Liver (tissue), 9 donors: ENCODE measurements around the gene SPRYD4. TPM values are rescaled to one million over a fixed set of nuclear protein-coding genes. Genes with fewer than 3 reads are reported as not detected.
A peak's percentile ranks its signal among the peaks of the same experiment; 100 is the strongest.

ENCODE experiments used
- DNase-seq: peaks from one replicate; pipeline ENCODE4 v3.0.0-alpha.2; 2017; ENCODE audit warnings: low spot score
- H3K27ac ChIP-seq, 2 donors: one replicate each; pipeline ENCODE4 v1.7.0; 2013; ENCODE audit warnings: inconsistent platforms in 2 of 2, low read length in 2 of 2, control low read depth in 1 of 2, low read depth in 1 of 2, mild to moderate bottlenecking in 1 of 2
- H3K27me3 ChIP-seq, 4 donors: one replicate each; pipeline versions ENCODE4 v1.6.1 to v1.7.0; 2013; ENCODE audit warnings: low read length in 3 of 4, inconsistent platforms in 1 of 4, mild to moderate bottlenecking in 1 of 4, moderate library complexity in 1 of 4; ENCODE audit not compliant: control insufficient read depth in 4 of 4, insufficient read depth in 4 of 4
- H3K36me3 ChIP-seq, 4 donors: one replicate each; pipeline versions ENCODE4 v1.6.1 to v1.7.0; 2013; ENCODE audit warnings: low read length in 3 of 4, mild to moderate bottlenecking in 3 of 4, low read depth in 1 of 4, moderate library complexity in 1 of 4; ENCODE audit not compliant: control insufficient read depth in 4 of 4, insufficient read depth in 3 of 4
- H3K4me1 ChIP-seq, 4 donors: one replicate each; pipeline versions ENCODE4 v1.6.1 to v1.7.0; 2013; ENCODE audit warnings: low read length in 3 of 4, mild to moderate bottlenecking in 3 of 4, moderate library complexity in 1 of 4; ENCODE audit not compliant: control insufficient read depth in 4 of 4, insufficient read depth in 4 of 4
- H3K4me3 ChIP-seq, 3 donors: one replicate each; pipeline versions ENCODE4 v1.6.1 to v1.7.0; 2013; ENCODE audit warnings: low read length in 3 of 3, control low read depth in 1 of 3, low read depth in 1 of 3, mild to moderate bottlenecking in 1 of 3
- H3K9ac ChIP-seq, 2 donors: one replicate each; pipeline ENCODE4 v1.7.0; 2013; ENCODE audit warnings: low read length in 2 of 2, mild to moderate bottlenecking in 2 of 2, moderate library complexity in 2 of 2, control low read depth in 1 of 2, low read depth in 1 of 2
- H3K9me3 ChIP-seq, 4 donors: one replicate each; pipeline versions ENCODE4 v1.6.1 to v1.7.0; 2013; ENCODE audit warnings: low read length in 3 of 4; ENCODE audit not compliant: control insufficient read depth in 4 of 4
- EGR1 ChIP-seq, 2 donors: IDR thresholded peaks; 2 replicates each; pipeline ENCODE4 v1.6.1; 2016 to 2018; ENCODE audit warnings: antibody characterized with exemption in 2 of 2, low read depth in 2 of 2
- FOXA1 ChIP-seq: IDR thresholded peaks from 2 replicates; pipeline ENCODE4 v1.6.1; 2016; ENCODE audit warnings: antibody characterized with exemption
- FOXA2 ChIP-seq: IDR thresholded peaks from 2 replicates; pipeline ENCODE4 v1.6.1; 2016; ENCODE audit warnings: antibody characterized with exemption
- GABPA ChIP-seq, 2 donors: IDR thresholded peaks in 1 of 2; conservative IDR thresholded peaks in 1 of 2; 2 replicates each; pipeline ENCODE4 v1.6.1; 2016; ENCODE audit warnings: antibody characterized with exemption in 2 of 2, mild to moderate bottlenecking in 1 of 2, moderate library complexity in 1 of 2
- HNF4A ChIP-seq, 2 donors: conservative IDR thresholded peaks; 2 replicates each; pipeline ENCODE4 v1.6.1; 2016; ENCODE audit warnings: antibody characterized with exemption in 2 of 2, mild to moderate bottlenecking in 2 of 2
- HNF4G ChIP-seq: IDR thresholded peaks from 2 replicates; pipeline ENCODE4 v1.6.1; 2016; ENCODE audit warnings: antibody characterized with exemption
- JUND ChIP-seq, 2 donors: IDR thresholded peaks; 2 replicates each; pipeline ENCODE4 v1.6.1; 2016; ENCODE audit warnings: antibody characterized with exemption in 2 of 2
- NR2F2 ChIP-seq: IDR thresholded peaks from 2 replicates; pipeline ENCODE4 v1.6.1; 2016; ENCODE audit warnings: antibody characterized with exemption
- RAD21 ChIP-seq, 2 donors: IDR thresholded peaks; 2 replicates each; pipeline ENCODE4 v1.6.1; 2016; ENCODE audit warnings: antibody characterized with exemption in 2 of 2, mild to moderate bottlenecking in 2 of 2
- RXRA ChIP-seq, 2 donors: IDR thresholded peaks; 2 replicates each; pipeline ENCODE4 v1.6.1; 2017 to 2018; ENCODE audit warnings: antibody characterized with exemption in 2 of 2, mild to moderate bottlenecking in 1 of 2
- SP1 ChIP-seq: IDR thresholded peaks from 2 replicates; pipeline ENCODE4 v1.6.1; 2018; ENCODE audit warnings: antibody characterized with exemption, mild to moderate bottlenecking
- TAF1 ChIP-seq: conservative IDR thresholded peaks from 2 replicates; pipeline ENCODE4 v1.6.1; 2016; ENCODE audit warnings: antibody characterized with exemption, mild to moderate bottlenecking
- WGBS: extraction: QIAGEN DNeasy Blood & Tissue Kit; methylation state at CpG from one replicate; pipeline ENCODE4 v1.1.7; 2013; 5-methylcytosine and 5-hydroxymethylcytosine counted together
- polyA plus RNA-seq, 2 donors: library from polyadenylated mRNA; stranded (reverse) in 1 of 2; unstranded in 1 of 2; fragments of 200-250 nt in 1 of 2; fragments of >200 nt in 1 of 2; fragmentation: Nextera tagmentation in 1 of 2; extraction: Ambion mirVana in 1 of 2; gene quantifications; one replicate each; pipeline versions ENCODE4 v1.2.1 to v1.2.3, GENCODE V29; 2013 to 2015
- total RNA-seq, 2 donors: library from RNA; depleted of rRNA; stranded (reverse); fragments of >200 nt; gene quantifications; one replicate each; pipeline ENCODE4 v1.2.3, GENCODE V29; 2014
- TF ChIP-seq, protein P1 (sequence below): IDR thresholded peaks from 2 replicates; pipeline ENCODE4 v1.6.1; 2016; ENCODE audit warnings: antibody characterized with exemption
- TF ChIP-seq, protein P2 (sequence below): IDR thresholded peaks from 2 replicates; pipeline ENCODE4 v1.6.1; 2016; ENCODE audit warnings: antibody characterized with exemption
- TF ChIP-seq, protein P3 (sequence below): fragments of 150-350 bp; IDR thresholded peaks from 2 replicates; pipeline ENCODE4 v1.5.1; 2017; ENCODE audit warnings: improper control_type of control experiment, low read depth, low read length; ENCODE audit not compliant: missing input control
- TF ChIP-seq, protein P4 (sequence below): IDR thresholded peaks from 2 replicates; pipeline ENCODE4 v1.6.1; 2016; ENCODE audit warnings: antibody characterized with exemption, mild to moderate bottlenecking
- TF ChIP-seq, protein P5 (sequence below): IDR thresholded peaks from 2 replicates; pipeline ENCODE4 v1.6.1; 2016; ENCODE audit warnings: antibody characterized with exemption
- donor health status: healthy.
- donor health status: healthy.
- donor health status: healthy.
- donor health status: healthy.
- donor health status: healthy.

Gene SPRYD4
- total and polyA plus RNA-seq, 4 donors = 3.8 to 13.0 (median 7.6) TPM

DNA sequence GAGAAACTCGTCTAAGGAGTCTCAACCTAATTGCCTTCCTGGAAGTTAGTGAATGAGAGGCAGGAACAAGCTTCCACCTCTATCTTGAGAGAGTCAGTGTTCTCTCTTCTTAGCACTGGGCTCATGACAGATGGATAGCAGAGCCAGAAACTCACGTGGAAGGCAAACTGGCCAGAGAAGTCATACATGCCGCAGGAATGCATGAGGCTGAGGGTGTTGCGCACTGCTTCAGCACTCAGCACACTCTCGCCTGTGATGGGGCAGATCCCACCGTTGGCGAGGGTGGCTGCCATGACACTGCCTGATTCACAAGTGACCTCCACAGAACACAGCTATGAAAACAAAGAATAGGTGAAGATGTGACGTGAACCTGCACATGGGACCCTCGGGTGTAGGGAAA, 6.0 kb downstream of the SPRYD4 start:
- Histone ChIP-seq H3K4me3 (no peak overlapping the region), H3K27me3 (no peaks in the 10 kb centered on the region), H3K9me3 (no peaks in the 10 kb centered on the region), H3K36me3 (peaks cover 0 to 20% (median 18%) of the 10 kb centered on the region in 4 donors), H3K9ac (no peak overlapping the region), H3K4me1 (peaks cover 2 to 58% (median 48%) of the 10 kb centered on the region in 4 donors), H3K27ac (no peak overlapping the region)
- no peak for TF ChIP-seq HNF4A (conservative IDR thresholded peaks at IDR 0.05)
- TF ChIP-seq, protein P1, sequence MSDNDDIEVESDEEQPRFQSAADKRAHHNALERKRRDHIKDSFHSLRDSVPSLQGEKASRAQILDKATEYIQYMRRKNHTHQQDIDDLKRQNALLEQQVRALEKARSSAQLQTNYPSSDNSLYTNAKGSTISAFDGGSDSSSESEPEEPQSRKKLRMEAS = no peak
- TF ChIP-seq, protein P2, sequence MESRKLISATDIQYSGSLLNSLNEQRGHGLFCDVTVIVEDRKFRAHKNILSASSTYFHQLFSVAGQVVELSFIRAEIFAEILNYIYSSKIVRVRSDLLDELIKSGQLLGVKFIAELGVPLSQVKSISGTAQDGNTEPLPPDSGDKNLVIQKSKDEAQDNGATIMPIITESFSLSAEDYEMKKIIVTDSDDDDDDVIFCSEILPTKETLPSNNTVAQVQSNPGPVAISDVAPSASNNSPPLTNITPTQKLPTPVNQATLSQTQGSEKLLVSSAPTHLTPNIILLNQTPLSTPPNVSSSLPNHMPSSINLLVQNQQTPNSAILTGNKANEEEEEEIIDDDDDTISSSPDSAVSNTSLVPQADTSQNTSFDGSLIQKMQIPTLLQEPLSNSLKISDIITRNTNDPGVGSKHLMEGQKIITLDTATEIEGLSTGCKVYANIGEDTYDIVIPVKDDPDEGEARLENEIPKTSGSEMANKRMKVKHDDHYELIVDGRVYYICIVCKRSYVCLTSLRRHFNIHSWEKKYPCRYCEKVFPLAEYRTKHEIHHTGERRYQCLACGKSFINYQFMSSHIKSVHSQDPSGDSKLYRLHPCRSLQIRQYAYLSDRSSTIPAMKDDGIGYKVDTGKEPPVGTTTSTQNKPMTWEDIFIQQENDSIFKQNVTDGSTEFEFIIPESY = no peak
- no peak for TF ChIP-seq EGR1 (IDR thresholded peaks at IDR 0.05; ENCODE audit: low read depth in 2 of 2)
- no peak for TF ChIP-seq GABPA (IDR thresholded peaks at IDR 0.05 in 1 of 2, conservative IDR thresholded peaks at IDR 0.05 in 1 of 2)
- TF ChIP-seq JUND (IDR thresholded peaks at IDR 0.05) = no peak
- TF ChIP-seq, protein P3, sequence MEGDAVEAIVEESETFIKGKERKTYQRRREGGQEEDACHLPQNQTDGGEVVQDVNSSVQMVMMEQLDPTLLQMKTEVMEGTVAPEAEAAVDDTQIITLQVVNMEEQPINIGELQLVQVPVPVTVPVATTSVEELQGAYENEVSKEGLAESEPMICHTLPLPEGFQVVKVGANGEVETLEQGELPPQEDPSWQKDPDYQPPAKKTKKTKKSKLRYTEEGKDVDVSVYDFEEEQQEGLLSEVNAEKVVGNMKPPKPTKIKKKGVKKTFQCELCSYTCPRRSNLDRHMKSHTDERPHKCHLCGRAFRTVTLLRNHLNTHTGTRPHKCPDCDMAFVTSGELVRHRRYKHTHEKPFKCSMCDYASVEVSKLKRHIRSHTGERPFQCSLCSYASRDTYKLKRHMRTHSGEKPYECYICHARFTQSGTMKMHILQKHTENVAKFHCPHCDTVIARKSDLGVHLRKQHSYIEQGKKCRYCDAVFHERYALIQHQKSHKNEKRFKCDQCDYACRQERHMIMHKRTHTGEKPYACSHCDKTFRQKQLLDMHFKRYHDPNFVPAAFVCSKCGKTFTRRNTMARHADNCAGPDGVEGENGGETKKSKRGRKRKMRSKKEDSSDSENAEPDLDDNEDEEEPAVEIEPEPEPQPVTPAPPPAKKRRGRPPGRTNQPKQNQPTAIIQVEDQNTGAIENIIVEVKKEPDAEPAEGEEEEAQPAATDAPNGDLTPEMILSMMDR = no peak
- TF ChIP-seq FOXA1 = no peak
- TF ChIP-seq HNF4G = no peak
- TF ChIP-seq RXRA (IDR thresholded peaks at IDR 0.05) = no peak
- no peak for TF ChIP-seq RAD21 (IDR thresholded peaks at IDR 0.05)
- TF ChIP-seq SP1 = no peak
- TF ChIP-seq, protein P4, sequence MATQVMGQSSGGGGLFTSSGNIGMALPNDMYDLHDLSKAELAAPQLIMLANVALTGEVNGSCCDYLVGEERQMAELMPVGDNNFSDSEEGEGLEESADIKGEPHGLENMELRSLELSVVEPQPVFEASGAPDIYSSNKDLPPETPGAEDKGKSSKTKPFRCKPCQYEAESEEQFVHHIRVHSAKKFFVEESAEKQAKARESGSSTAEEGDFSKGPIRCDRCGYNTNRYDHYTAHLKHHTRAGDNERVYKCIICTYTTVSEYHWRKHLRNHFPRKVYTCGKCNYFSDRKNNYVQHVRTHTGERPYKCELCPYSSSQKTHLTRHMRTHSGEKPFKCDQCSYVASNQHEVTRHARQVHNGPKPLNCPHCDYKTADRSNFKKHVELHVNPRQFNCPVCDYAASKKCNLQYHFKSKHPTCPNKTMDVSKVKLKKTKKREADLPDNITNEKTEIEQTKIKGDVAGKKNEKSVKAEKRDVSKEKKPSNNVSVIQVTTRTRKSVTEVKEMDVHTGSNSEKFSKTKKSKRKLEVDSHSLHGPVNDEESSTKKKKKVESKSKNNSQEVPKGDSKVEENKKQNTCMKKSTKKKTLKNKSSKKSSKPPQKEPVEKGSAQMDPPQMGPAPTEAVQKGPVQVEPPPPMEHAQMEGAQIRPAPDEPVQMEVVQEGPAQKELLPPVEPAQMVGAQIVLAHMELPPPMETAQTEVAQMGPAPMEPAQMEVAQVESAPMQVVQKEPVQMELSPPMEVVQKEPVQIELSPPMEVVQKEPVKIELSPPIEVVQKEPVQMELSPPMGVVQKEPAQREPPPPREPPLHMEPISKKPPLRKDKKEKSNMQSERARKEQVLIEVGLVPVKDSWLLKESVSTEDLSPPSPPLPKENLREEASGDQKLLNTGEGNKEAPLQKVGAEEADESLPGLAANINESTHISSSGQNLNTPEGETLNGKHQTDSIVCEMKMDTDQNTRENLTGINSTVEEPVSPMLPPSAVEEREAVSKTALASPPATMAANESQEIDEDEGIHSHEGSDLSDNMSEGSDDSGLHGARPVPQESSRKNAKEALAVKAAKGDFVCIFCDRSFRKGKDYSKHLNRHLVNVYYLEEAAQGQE = no peak
- TF ChIP-seq, protein P5, sequence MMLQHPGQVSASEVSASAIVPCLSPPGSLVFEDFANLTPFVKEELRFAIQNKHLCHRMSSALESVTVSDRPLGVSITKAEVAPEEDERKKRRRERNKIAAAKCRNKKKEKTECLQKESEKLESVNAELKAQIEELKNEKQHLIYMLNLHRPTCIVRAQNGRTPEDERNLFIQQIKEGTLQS = no peak
- TF ChIP-seq NR2F2 = no peak
- TF ChIP-seq FOXA2 = no peak
- no peak for DNase-seq
- 95% methylated on average over 9 of the region's 9 CpGs for WGBS

DNA sequence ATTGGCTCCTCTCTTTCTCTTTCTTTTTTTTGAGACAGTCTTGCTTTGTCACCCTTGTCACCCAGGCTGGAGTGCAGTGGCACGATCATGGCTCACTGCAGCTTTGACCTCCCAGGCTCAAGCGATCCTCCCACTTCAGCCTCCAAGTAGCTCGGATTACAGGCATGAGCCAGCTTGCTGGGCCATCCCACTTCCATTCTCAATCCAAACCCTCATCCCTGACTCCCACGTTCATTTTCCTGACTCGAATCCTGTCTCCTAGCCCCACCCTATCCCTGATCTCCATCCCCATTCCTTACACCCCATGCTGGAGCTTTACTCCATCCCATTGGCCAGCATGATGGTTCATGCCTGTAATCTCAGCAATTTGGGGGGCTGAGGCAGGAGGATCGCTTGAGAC, 7.8 kb downstream of the SPRYD4 start:
- Histone ChIP-seq H3K36me3 (peaks cover 0 to 17% (median 15%) of the 10 kb centered on the region in 4 donors), H3K4me1 (peaks cover 3 to 56% (median 44%) of the 10 kb centered on the region in 4 donors), H3K9ac (no peak overlapping the region), H3K27me3 (no peaks in the 10 kb centered on the region), H3K4me3 (no peak overlapping the region), H3K27ac (peak overlapping the region; percentile 28 to 74), H3K9me3 (no peaks in the 10 kb centered on the region)
- no peak for DNase-seq
- 80% methylated on average over 6 of the region's 6 CpGs for WGBS
- no peak for TF ChIP-seq HNF4G
- TF ChIP-seq, protein P5 = no peak
- TF ChIP-seq NR2F2 = no peak
- TF ChIP-seq RAD21 (IDR thresholded peaks at IDR 0.05) = no peak
- no peak for TF ChIP-seq FOXA1
- TF ChIP-seq TAF1 = no peak
- TF ChIP-seq, protein P4 = no peak
- no peak for TF ChIP-seq RXRA (IDR thresholded peaks at IDR 0.05)
- TF ChIP-seq, protein P1 = no peak
